Loucy (cell line): Measurements from ENCODE around the gene VAV3.

Experiments
- H2AFZ ChIP-seq: fragments of 200-600 bp; sonication (generic); 2 replicates; pipeline ENCODE4 v1.6.0; 2016; ENCODE audit warnings: antibody characterized with exemption, mild to moderate bottlenecking, low read length, moderate library complexity
- H3F3A ChIP-seq: fragments of 200-600 bp; 2 replicates; pipeline ENCODE4 v1.6.0; 2016; ENCODE audit warnings: antibody characterized with exemption, low read depth, mild to moderate bottlenecking
- H3K27me3 ChIP-seq: fragments of 200-600 bp; sonication (generic); 2 replicates; pipeline ENCODE4 v1.6.1; 2014; ENCODE audit warnings: low read length, mild to moderate bottlenecking; ENCODE audit not compliant: insufficient read depth, poor library complexity, severe bottlenecking
- H3K36me3 ChIP-seq: fragments of 200-600 bp; sonication (generic); 2 replicates; pipeline ENCODE4 v1.6.1; 2016; ENCODE audit warnings: low read length; ENCODE audit not compliant: insufficient read depth
- H3K4me1 ChIP-seq: fragments of 200-600 bp; sonication (generic); 2 replicates; pipeline ENCODE4 v1.5.1; 2014; ENCODE audit warnings: low read length, mild to moderate bottlenecking; ENCODE audit not compliant: insufficient read depth, poor library complexity, severe bottlenecking
- H3K4me2 ChIP-seq: fragments of 200-600 bp; sonication (generic); 2 replicates; pipeline ENCODE4 v1.6.0; 2014; ENCODE audit warnings: antibody characterized with exemption, low read length, low read depth, mild to moderate bottlenecking; ENCODE audit not compliant: poor library complexity, severe bottlenecking
- H3K4me3 ChIP-seq: fragments of 200-600 bp; sonication (generic); 2 replicates; pipeline ENCODE4 v1.5.1; 2014; ENCODE audit warnings: low read length, mild to moderate bottlenecking, mixed read lengths; ENCODE audit not compliant: poor library complexity, severe bottlenecking
- H3K79me2 ChIP-seq: fragments of 200-600 bp; sonication (generic); 2 replicates; pipeline ENCODE4 v1.6.1; 2014; ENCODE audit warnings: low read length; ENCODE audit not compliant: insufficient read depth
- H3K9ac ChIP-seq: fragments of 200-600 bp; sonication (generic); 2 replicates; pipeline ENCODE4 v1.6.0; 2014; ENCODE audit warnings: mild to moderate bottlenecking, low read depth, low read length, moderate library complexity; ENCODE audit not compliant: poor library complexity, severe bottlenecking
- H3K9me2 ChIP-seq: fragments of 200-600 bp; sonication (generic); replicated peaks from 2 replicates; pipeline ENCODE4 v1.6.1; 2016; ENCODE audit warnings: low read depth, low read length, mixed read lengths
- H3K9me3 ChIP-seq: fragments of 200-600 bp; sonication (generic); 2 replicates; pipeline ENCODE4 v1.6.1; 2014; ENCODE audit warnings: mild to moderate bottlenecking, antibody characterized with exemption, low read length, low read depth; ENCODE audit not compliant: insufficient read depth
- H4K20me1 ChIP-seq: fragments of 200-600 bp; sonication (generic); 2 replicates; pipeline ENCODE4 v1.6.0; 2014; ENCODE audit warnings: antibody characterized with exemption, low read length, mild to moderate bottlenecking; ENCODE audit not compliant: insufficient read depth, poor library complexity, severe bottlenecking
- CTCF ChIP-seq: fragments of 200-600 bp; sonication (generic); conservative IDR thresholded peaks from 2 replicates; pipeline ENCODE4 v1.5.1; 2014; ENCODE audit warnings: mild to moderate bottlenecking, antibody characterized with exemption, low read length
- EZH2phosphoT487 ChIP-seq: fragments of 200-600 bp; IDR thresholded peaks from 2 replicates; pipeline ENCODE4 v1.6.1; 2018; ENCODE audit warnings: antibody characterized with exemption, mild to moderate bottlenecking, moderate library complexity, borderline replicate concordance

Gene VAV3

DNA sequence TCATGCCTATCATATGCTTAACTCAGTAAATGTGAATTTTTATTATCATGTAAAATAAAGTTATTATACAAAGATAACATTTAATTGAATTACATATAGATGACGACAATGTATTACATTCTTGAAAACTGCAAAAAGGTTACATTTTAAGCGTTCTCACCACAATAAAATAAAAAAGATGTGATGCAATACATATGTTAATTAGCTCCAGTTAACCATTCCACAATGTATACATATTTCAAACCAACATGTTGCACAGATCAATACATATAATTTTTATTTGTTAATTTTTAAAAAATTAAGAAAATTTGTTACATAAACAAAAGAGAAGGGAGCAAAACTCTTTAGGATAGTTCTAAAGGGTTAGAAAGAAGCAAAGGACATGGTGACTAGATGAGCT lies 183.7 kb downstream of the VAV3 start:
- no peaks in the 10 kb centered on the region for H3K27me3 ChIP-seq
- H3K9me2 ChIP-seq = no peaks in the 10 kb centered on the region
- H3K4me1 ChIP-seq = peaks cover 34% of the 10 kb centered on the region
- no peaks in the 10 kb centered on the region for H3K9me3 ChIP-seq
- H2AFZ ChIP-seq = no peak overlapping the region
- no peak overlapping the region for H3K9ac ChIP-seq
- peaks cover 55% of the 10 kb centered on the region for H4K20me1 ChIP-seq
- H3K36me3 ChIP-seq = peaks cover 27% of the 10 kb centered on the region
- TF ChIP-seq CTCF = no peak
- H3F3A ChIP-seq = no peaks in the 10 kb centered on the region
- no peak overlapping the region for H3K4me2 ChIP-seq
- peaks cover 90% of the 10 kb centered on the region for H3K79me2 ChIP-seq
- H3K4me3 ChIP-seq = no peak overlapping the region

DNA sequence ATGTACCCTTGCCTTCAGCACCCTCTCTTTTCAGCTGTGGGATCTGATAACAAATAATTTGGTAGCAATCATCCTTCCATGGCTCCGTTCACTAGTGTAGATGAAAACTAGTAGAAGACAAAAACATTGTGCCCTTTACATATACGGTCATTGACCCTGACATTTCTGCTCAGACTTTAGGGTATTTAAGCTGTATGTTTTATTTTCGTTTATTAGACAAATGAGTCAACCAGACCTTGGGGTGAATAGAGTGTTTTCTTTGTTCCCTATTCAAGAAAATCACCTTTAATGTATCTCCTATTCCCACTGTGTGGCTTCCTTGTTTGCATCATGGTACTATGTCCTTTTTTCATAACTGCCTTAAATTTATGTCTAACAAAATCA lies 187.3 kb downstream of the VAV3 start:
- peaks cover 36% of the 10 kb centered on the region for H4K20me1 ChIP-seq
- peaks cover 18% of the 10 kb centered on the region for H3K4me1 ChIP-seq
- H3K4me2 ChIP-seq = no peak overlapping the region
- H3K27me3 ChIP-seq = no peaks in the 10 kb centered on the region
- no peak for TF ChIP-seq EZH2phosphoT487
- no peak for TF ChIP-seq CTCF
- no peaks in the 10 kb centered on the region for H3F3A ChIP-seq
- no peak overlapping the region for H3K9ac ChIP-seq
- H3K9me3 ChIP-seq = no peaks in the 10 kb centered on the region
- no peaks in the 10 kb centered on the region for H3K9me2 ChIP-seq
- H3K36me3 ChIP-seq = peaks cover 50% of the 10 kb centered on the region
- H3K4me3 ChIP-seq = no peak overlapping the region
- H2AFZ ChIP-seq = no peak overlapping the region
- peaks cover 69% of the 10 kb centered on the region for H3K79me2 ChIP-seq

DNA sequence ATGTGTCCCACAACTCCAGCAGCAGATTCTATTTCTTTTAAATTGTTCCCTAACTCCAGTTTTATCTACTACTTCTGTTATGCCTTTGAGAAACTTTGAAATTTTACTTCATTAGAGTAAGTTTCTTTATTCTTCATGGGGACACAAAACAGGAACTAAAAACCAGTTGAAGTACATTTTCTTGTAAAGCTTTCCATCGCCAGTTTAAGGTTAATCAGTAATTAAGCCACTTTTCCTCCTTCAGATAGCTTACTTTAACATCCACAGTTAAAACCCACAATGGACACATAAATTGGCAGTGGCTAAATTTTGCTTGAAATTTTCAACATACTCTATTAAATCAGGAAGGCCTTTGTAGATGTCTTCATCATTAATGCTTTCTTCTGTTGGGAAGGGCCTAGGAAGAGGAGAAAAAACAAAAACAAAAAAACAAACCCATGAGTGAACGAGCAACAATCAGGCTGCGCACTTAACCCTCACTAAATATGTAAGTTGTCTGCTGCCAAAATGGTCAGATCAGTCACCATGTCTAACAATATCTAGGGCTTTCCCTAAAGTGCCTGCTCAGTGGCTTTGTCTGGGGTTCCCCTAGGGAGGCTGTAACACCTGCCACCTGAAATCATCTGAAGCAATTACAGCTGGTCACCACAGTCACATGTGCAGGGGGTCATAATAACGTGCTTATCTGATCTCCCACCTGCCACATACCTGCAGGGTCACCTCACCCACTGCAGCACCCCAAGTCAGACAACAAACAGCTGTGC lies 187.9 kb downstream of the VAV3 start:
- Histone ChIP-seq H3K9me2 (no peaks in the 10 kb centered on the region), H3K9me3 (no peaks in the 10 kb centered on the region), H3F3A (no peaks in the 10 kb centered on the region), H3K27me3 (no peaks in the 10 kb centered on the region), H4K20me1 (peaks cover 32% of the 10 kb centered on the region), H3K9ac (no peak overlapping the region), H3K4me3 (no peak overlapping the region), H3K36me3 (peaks cover 54% of the 10 kb centered on the region), H3K4me2 (no peak overlapping the region), H2AFZ (no peak overlapping the region), H3K79me2 (peaks cover 63% of the 10 kb centered on the region), H3K4me1 (peaks cover 14% of the 10 kb centered on the region)
- TF ChIP-seq CTCF (no peak), EZH2phosphoT487 (no peak)
